Measurements from ENCODE around the gene NLN.
"Not testable (repeated sequence)": the region's sequence is repeated elsewhere in the genome, so short reads cannot be mapped to it uniquely, and the experiment has no call there.

Gene NLN

DNA sequence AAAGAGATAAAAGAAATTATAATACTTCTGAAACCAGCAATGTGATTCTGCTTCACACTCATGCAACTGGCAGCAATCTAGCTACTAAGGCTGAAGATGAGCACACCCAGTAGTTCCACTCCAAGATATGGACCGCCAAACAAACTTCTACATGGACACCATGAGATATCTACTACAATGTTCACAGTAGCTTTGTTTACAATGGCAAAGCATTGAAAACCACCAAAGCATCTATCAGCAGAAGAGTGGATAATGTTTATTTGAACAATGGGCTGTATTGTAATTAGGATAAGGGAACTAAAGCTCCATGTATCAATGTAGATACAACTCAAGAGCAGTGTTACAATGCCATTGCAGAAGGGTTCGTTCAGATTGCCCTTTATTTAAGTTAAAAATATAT is 113.2 kb downstream of the NLN start:
- H3K27me3 ChIP-seq (ENCODE audit: control insufficient read depth, insufficient read depth, low read length, poor library complexity, severe bottlenecking), result no peaks in the 10 kb centered on the region
- H3K4me3 ChIP-seq (ENCODE audit: insufficient read depth, low read depth, low read length), result no peak overlapping the region
- no peak overlapping the region for H3K27ac ChIP-seq (ENCODE audit: insufficient read depth, low read depth, low read length, poor library complexity, severe bottlenecking)
- H3K4me1 ChIP-seq (ENCODE audit: control insufficient read depth, insufficient read depth, low read length), result peaks cover 14% of the 10 kb centered on the region
- H3K9me3 ChIP-seq (ENCODE audit: control insufficient read depth, low read length), result no peaks in the 10 kb centered on the region
- WGBS, 2 experiments, result 94% methylated on average over 1 of the region's 2 CpGs
- H3K36me3 ChIP-seq (ENCODE audit: control insufficient read depth, insufficient read depth, low read length), result no peaks in the 10 kb centered on the region

DNA sequence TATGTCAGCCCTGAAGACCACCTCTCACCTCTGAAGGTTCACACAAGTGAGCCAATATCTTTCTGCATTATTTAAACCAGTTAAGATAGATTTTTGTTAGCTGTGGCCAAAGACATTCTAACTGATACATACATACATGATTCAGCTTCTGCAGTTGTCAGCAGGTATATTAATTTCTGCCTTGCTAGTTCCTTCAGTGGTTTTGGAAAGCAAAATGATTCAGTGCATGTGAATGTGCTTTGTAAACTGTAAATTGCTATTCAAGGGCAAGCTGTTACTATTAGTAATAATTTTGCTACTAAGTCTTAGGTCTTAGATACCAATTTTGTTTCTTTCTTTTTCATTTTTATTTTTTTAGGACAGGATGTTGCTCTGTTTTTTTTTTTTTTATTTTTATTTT is 115.1 kb downstream of the NLN start:
- Histone ChIP-seq H3K36me3 (ENCODE audit: control insufficient read depth, insufficient read depth, low read length) (no peaks in the 10 kb centered on the region), H3K27me3 (ENCODE audit: control insufficient read depth, insufficient read depth, low read length, poor library complexity, severe bottlenecking) (no peaks in the 10 kb centered on the region), H3K4me1 (ENCODE audit: control insufficient read depth, insufficient read depth, low read length) (no peaks in the 10 kb centered on the region), H3K9me3 (ENCODE audit: control insufficient read depth, low read length) (no peaks in the 10 kb centered on the region), H3K27ac (ENCODE audit: insufficient read depth, low read depth, low read length, poor library complexity, severe bottlenecking) (no peak overlapping the region), H3K4me3 (ENCODE audit: insufficient read depth, low read depth, low read length) (no peak overlapping the region)

DNA sequence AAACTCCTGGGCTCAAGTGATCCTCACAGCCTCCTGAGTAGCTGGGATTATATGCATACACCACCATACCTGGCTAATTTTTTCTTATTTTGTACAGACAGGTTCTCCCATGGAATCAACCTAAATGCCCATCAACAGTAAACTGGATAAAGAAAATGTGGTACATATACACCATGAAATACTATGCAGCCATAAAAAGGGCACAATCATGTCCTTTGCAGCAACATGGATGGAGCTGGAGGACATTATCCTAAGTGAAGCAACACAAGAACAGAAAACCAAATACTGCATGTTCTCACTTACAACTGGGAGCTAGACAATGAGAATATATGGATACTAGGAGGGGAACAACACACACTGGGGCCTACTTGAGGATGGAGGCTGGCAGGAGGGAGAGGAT is 117.2 kb downstream of the NLN start:
- not testable (repeated sequence) for H3K4me3 ChIP-seq (ENCODE audit: insufficient read depth, low read depth, low read length); H3K9me3 ChIP-seq (ENCODE audit: control insufficient read depth, low read length); H3K36me3 ChIP-seq (ENCODE audit: control insufficient read depth, insufficient read depth, low read length); H3K4me1 ChIP-seq (ENCODE audit: control insufficient read depth, insufficient read depth, low read length); H3K27ac ChIP-seq (ENCODE audit: insufficient read depth, low read depth, low read length, poor library complexity, severe bottlenecking); H3K27me3 ChIP-seq (ENCODE audit: control insufficient read depth, insufficient read depth, low read length, poor library complexity, severe bottlenecking)

DNA sequence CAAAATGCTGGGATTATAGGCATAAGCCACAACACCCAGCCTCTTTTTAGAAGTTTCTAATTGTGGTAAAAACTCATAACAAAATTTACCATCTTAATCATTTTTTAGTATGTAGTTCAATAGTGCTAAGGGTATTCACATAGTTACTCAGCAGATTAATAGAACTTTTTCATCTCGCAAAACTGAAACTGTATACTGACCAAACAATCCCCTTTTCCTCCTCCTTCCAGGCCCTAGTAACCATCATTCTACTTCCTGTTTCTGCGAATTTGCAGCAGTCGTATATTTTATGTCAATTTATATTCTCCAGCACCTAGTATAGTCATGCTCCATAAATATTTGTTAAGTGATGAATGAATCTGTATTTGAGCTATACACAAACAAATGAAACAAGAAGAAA is 118.1 kb downstream of the NLN start:
- H3K27me3 ChIP-seq (ENCODE audit: control insufficient read depth, insufficient read depth, low read length, poor library complexity, severe bottlenecking), result no peaks in the 10 kb centered on the region
- no peaks in the 10 kb centered on the region for H3K9me3 ChIP-seq (ENCODE audit: control insufficient read depth, low read length)
- no peak overlapping the region for H3K4me3 ChIP-seq (ENCODE audit: insufficient read depth, low read depth, low read length)
- H3K4me1 ChIP-seq (ENCODE audit: control insufficient read depth, insufficient read depth, low read length), result no peaks in the 10 kb centered on the region
- WGBS, 2 experiments, result 93 to 100% methylated on average over 3 of the region's 3 CpGs
- no peak overlapping the region for H3K27ac ChIP-seq (ENCODE audit: insufficient read depth, low read depth, low read length, poor library complexity, severe bottlenecking)
- no peaks in the 10 kb centered on the region for H3K36me3 ChIP-seq (ENCODE audit: control insufficient read depth, insufficient read depth, low read length)

GRCh38 chr5:65844763-65845162 is 122.8 kb downstream of the NLN start:
- H3K27ac ChIP-seq (ENCODE audit: insufficient read depth, low read depth, low read length, poor library complexity, severe bottlenecking); H3K36me3 ChIP-seq (ENCODE audit: control insufficient read depth, insufficient read depth, low read length); H3K4me1 ChIP-seq (ENCODE audit: control insufficient read depth, insufficient read depth, low read length); H3K27me3 ChIP-seq (ENCODE audit: control insufficient read depth, insufficient read depth, low read length, poor library complexity, severe bottlenecking); H3K4me3 ChIP-seq (ENCODE audit: insufficient read depth, low read depth, low read length); H3K9me3 ChIP-seq (ENCODE audit: control insufficient read depth, low read length): not testable (repeated sequence)
- 87 to 95% methylated on average over 2 of the region's 4 CpGs for WGBS, 2 experiments

GRCh38 chr5:65846101-65846500 is 124.1 kb downstream of the NLN start:
- 83 to 90% methylated on average over 1 of the region's 1 CpG for WGBS, 2 experiments
- no peak overlapping the region for H3K4me3 ChIP-seq (ENCODE audit: insufficient read depth, low read depth, low read length)
- H3K27ac ChIP-seq (ENCODE audit: insufficient read depth, low read depth, low read length, poor library complexity, severe bottlenecking), result no peak overlapping the region
- H3K4me1 ChIP-seq (ENCODE audit: control insufficient read depth, insufficient read depth, low read length), result no peaks in the 10 kb centered on the region
- H3K27me3 ChIP-seq (ENCODE audit: control insufficient read depth, insufficient read depth, low read length, poor library complexity, severe bottlenecking), result no peaks in the 10 kb centered on the region
- H3K9me3 ChIP-seq (ENCODE audit: control insufficient read depth, low read length), result no peaks in the 10 kb centered on the region
- H3K36me3 ChIP-seq (ENCODE audit: control insufficient read depth, insufficient read depth, low read length), result no peaks in the 10 kb centered on the region

- not testable (repeated sequence) for H3K4me3 ChIP-seq (ENCODE audit: insufficient read depth, low read depth, low read length); H3K27me3 ChIP-seq (ENCODE audit: control insufficient read depth, insufficient read depth, low read length, poor library complexity, severe bottlenecking); H3K9me3 ChIP-seq (ENCODE audit: control insufficient read depth, low read length); H3K27ac ChIP-seq (ENCODE audit: insufficient read depth, low read depth, low read length, poor library complexity, severe bottlenecking); H3K4me1 ChIP-seq (ENCODE audit: control insufficient read depth, insufficient read depth, low read length); H3K36me3 ChIP-seq (ENCODE audit: control insufficient read depth, insufficient read depth, low read length)
- 86 to 95% methylated on average over 4 of the region's 5 CpGs for WGBS, 2 experiments
These were observed 125.0 kb downstream of the NLN start for GRCh38 chr5:65847019-65847418.

DNA sequence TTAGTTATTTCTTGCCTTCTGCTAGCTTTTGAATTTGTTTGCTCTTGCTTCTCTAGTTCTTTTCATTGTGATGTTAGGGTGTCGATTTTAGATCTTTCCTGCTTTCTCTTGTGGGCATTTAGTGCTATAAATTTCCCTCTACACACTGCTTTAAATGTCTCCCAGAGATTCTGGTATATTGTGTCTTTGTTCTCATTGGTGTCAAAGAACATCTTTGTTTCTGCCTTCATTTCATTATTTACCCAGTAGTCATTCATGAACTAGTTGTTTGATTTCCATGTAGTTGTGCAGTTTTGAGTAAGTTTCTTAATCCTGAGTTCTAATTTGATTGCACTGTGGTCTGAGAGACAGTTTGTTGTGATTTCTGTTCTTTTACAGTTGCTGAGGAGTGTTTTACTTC is 127.9 kb downstream of the NLN start:
- not testable (repeated sequence) for H3K4me1 ChIP-seq (ENCODE audit: control insufficient read depth, insufficient read depth, low read length); H3K36me3 ChIP-seq (ENCODE audit: control insufficient read depth, insufficient read depth, low read length); H3K27me3 ChIP-seq (ENCODE audit: control insufficient read depth, insufficient read depth, low read length, poor library complexity, severe bottlenecking); H3K4me3 ChIP-seq (ENCODE audit: insufficient read depth, low read depth, low read length); H3K9me3 ChIP-seq (ENCODE audit: control insufficient read depth, low read length); H3K27ac ChIP-seq (ENCODE audit: insufficient read depth, low read depth, low read length, poor library complexity, severe bottlenecking)
- no CpG with 5 or more reads among the region's 1 CpG for WGBS, 2 experiments

- WGBS, 2 experiments, result 86 to 94% methylated on average over 2 of the region's 2 CpGs
- Histone ChIP-seq H3K4me3 (ENCODE audit: insufficient read depth, low read depth, low read length) (no peak overlapping the region), H3K36me3 (ENCODE audit: control insufficient read depth, insufficient read depth, low read length) (no peaks in the 10 kb centered on the region), H3K4me1 (ENCODE audit: control insufficient read depth, insufficient read depth, low read length) (no peaks in the 10 kb centered on the region), H3K27me3 (ENCODE audit: control insufficient read depth, insufficient read depth, low read length, poor library complexity, severe bottlenecking) (no peaks in the 10 kb centered on the region), H3K9me3 (ENCODE audit: control insufficient read depth, low read length) (no peaks in the 10 kb centered on the region), H3K27ac (ENCODE audit: insufficient read depth, low read depth, low read length, poor library complexity, severe bottlenecking) (no peak overlapping the region)
These were observed 132.9 kb downstream of the NLN start for GRCh38 chr5:65854925-65855324.

DNA sequence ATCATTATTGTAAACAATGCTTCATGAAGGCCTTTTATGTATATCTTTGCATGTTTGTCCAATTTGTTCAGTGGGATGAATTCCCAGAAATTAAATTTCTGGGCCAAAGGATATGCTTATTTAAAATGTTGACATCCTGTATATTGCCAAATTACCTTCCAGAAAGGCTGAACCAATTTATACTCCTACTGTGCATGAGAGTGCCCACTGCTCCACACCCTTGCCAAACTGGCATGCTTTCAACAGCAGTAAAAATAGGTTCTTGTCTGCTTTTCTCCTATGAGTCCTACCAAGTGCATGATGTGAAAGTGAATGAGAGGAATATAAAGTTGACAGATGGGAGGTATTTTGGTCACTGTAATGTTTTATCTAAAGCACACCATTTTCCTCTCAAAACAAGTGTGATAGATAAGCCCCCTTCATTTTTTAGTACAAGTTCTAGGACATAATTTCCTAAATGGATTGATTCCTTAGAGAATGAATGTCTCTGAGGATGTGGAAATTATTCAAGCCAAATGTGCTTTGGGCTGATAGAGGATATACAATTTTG is 133.8 kb downstream of the NLN start:
- H3K4me1 ChIP-seq (ENCODE audit: control insufficient read depth, insufficient read depth, low read length), result no peaks in the 10 kb centered on the region

DNA sequence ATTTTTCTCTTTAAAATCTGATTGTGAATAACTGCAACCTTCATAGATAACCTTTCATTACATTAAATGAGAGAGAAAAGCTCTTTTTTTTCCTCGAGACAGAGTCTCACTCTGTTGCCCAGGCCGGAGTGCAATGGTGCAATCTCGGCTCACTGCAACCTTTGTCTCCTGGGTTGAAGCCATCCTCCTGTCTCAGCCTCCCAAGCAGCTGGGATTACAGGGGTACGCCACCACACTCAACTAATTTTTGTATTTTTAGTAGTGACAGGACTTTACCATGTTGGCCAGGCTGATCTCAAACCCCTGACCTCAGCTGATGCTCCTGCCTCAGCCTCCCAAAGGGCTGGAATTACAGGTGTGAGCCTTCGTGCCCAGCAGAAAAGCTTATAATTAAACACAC is 134.5 kb downstream of the NLN start:
- no peak overlapping the region for H3K27ac ChIP-seq (ENCODE audit: insufficient read depth, low read depth, low read length, poor library complexity, severe bottlenecking)
- H3K36me3 ChIP-seq (ENCODE audit: control insufficient read depth, insufficient read depth, low read length), result no peaks in the 10 kb centered on the region
- no peaks in the 10 kb centered on the region for H3K27me3 ChIP-seq (ENCODE audit: control insufficient read depth, insufficient read depth, low read length, poor library complexity, severe bottlenecking)
- no peaks in the 10 kb centered on the region for H3K4me1 ChIP-seq (ENCODE audit: control insufficient read depth, insufficient read depth, low read length)
- H3K9me3 ChIP-seq (ENCODE audit: control insufficient read depth, low read length), result no peaks in the 10 kb centered on the region
- 90 to 93% methylated on average over 5 of the region's 5 CpGs for WGBS, 2 experiments
- no peak overlapping the region for H3K4me3 ChIP-seq (ENCODE audit: insufficient read depth, low read depth, low read length)

More for the DNA sequence above, 133.8 kb downstream of the NLN start:
- H3K9me3 ChIP-seq (ENCODE audit: control insufficient read depth, low read length), result no peaks in the 10 kb centered on the region
- H3K27ac ChIP-seq (ENCODE audit: insufficient read depth, low read depth, low read length, poor library complexity, severe bottlenecking), result no peak overlapping the region
- H3K36me3 ChIP-seq (ENCODE audit: control insufficient read depth, insufficient read depth, low read length), result no peaks in the 10 kb centered on the region
- H3K27me3 ChIP-seq (ENCODE audit: control insufficient read depth, insufficient read depth, low read length, poor library complexity, severe bottlenecking), result no peaks in the 10 kb centered on the region
- no peak overlapping the region for H3K4me3 ChIP-seq (ENCODE audit: insufficient read depth, low read depth, low read length)

Data from ectodermal cell (in vitro differentiated cells).